H9 (cell line): ENCODE results near the gene GRB10. TPM values are rescaled to one million over a fixed set of nuclear protein-coding genes. Genes with fewer than 3 reads are reported as not detected.
A peak's percentile ranks its signal among the peaks of the same experiment; 100 is the strongest.

Experiments
- DNase-seq: peaks from one replicate; pipeline ENCODE4 v3.0.0-alpha.2; 2017
- H2AFZ ChIP-seq: one replicate; pipeline ENCODE4 v1.6.1; 2013; ENCODE audit warnings: mild to moderate bottlenecking, low read length, control low read depth, moderate library complexity
- H2AK5ac ChIP-seq: 2 replicates; pipeline ENCODE4 v1.6.1; 2013; ENCODE audit warnings: low read length, control low read depth, mixed read lengths; ENCODE audit not compliant: insufficient read length
- H2BK120ac ChIP-seq: one replicate; pipeline ENCODE4 v1.6.1; 2013; ENCODE audit warnings: low read depth, mild to moderate bottlenecking, low read length, control low read depth, inconsistent platforms; ENCODE audit not compliant: poor library complexity, severe bottlenecking
- H2BK12ac ChIP-seq: 2 replicates; pipeline ENCODE4 v1.6.1; 2013; ENCODE audit warnings: low read length, control low read depth, mixed read lengths, low read depth; ENCODE audit not compliant: insufficient read length
- H2BK15ac ChIP-seq: 2 replicates; pipeline ENCODE4 v1.6.1; 2013; ENCODE audit warnings: low read depth, low read length, control low read depth
- H2BK20ac ChIP-seq: one replicate; pipeline ENCODE4 v1.6.1; 2013; ENCODE audit warnings: low read depth, mild to moderate bottlenecking, low read length, control low read depth, inconsistent platforms; ENCODE audit not compliant: poor library complexity, severe bottlenecking
- H2BK5ac ChIP-seq: 2 replicates; pipeline ENCODE4 v1.6.1; 2013; ENCODE audit warnings: low read length, control low read depth, mixed read lengths; ENCODE audit not compliant: insufficient read length
- H3K14ac ChIP-seq: 2 replicates; pipeline ENCODE4 v1.6.1; 2013; ENCODE audit warnings: low read length, control low read depth; ENCODE audit not compliant: insufficient read depth
- H3K18ac ChIP-seq: 2 replicates; pipeline ENCODE4 v1.6.1; 2013; ENCODE audit warnings: low read depth, mild to moderate bottlenecking, mixed read lengths, low read length, control low read depth; ENCODE audit not compliant: insufficient read length
- H3K23ac ChIP-seq: 2 replicates; pipeline ENCODE4 v1.6.1; 2013; ENCODE audit warnings: low read length, control low read depth, mixed read lengths, low read depth; ENCODE audit not compliant: insufficient read length
- H3K23me2 ChIP-seq: 2 replicates; pipeline ENCODE4 v1.6.1; 2013; ENCODE audit warnings: low read depth, mild to moderate bottlenecking, mixed read lengths, low read length, control low read depth; ENCODE audit not compliant: insufficient read length, poor library complexity, severe bottlenecking
- H3K27ac ChIP-seq: 2 replicates; pipeline ENCODE4 v1.5.1; 2013; ENCODE audit warnings: low read length, control low read depth, mixed read lengths, low read depth; ENCODE audit not compliant: insufficient read length
- H3K27me3 ChIP-seq: 2 replicates; pipeline ENCODE4 v1.6.1; 2013; ENCODE audit warnings: low read length, control low read depth, inconsistent platforms; ENCODE audit not compliant: insufficient read depth
- H3K4ac ChIP-seq: 2 replicates; pipeline ENCODE4 v1.6.1; 2013; ENCODE audit warnings: low read depth, mild to moderate bottlenecking, control low read depth, inconsistent platforms, low read length, moderate library complexity
- H3K4me1 ChIP-seq: 2 replicates; pipeline ENCODE4 v1.6.1; 2013; ENCODE audit warnings: low read length, control low read depth, inconsistent platforms; ENCODE audit not compliant: insufficient read depth
- H3K4me2 ChIP-seq: 2 replicates; pipeline ENCODE4 v1.6.1; 2013; ENCODE audit warnings: low read length, control low read depth, mixed read lengths; ENCODE audit not compliant: insufficient read length, insufficient read depth
- H3K56ac ChIP-seq: 2 replicates; pipeline ENCODE4 v1.6.1; 2013; ENCODE audit warnings: low read depth, mild to moderate bottlenecking, mixed read lengths, low read length, control low read depth; ENCODE audit not compliant: insufficient read length
- H3K79me1 ChIP-seq: 2 replicates; pipeline ENCODE4 v1.6.1; 2013; ENCODE audit warnings: low read depth, mild to moderate bottlenecking, moderate library complexity, low read length, control low read depth, inconsistent platforms; ENCODE audit not compliant: insufficient read depth, poor library complexity, severe bottlenecking
- H3K79me2 ChIP-seq: 2 replicates; pipeline ENCODE4 v1.6.1; 2013; ENCODE audit warnings: low read length, control low read depth, inconsistent platforms; ENCODE audit not compliant: insufficient read depth
- H3K9ac ChIP-seq: 2 replicates; pipeline ENCODE4 v1.6.1; 2013; ENCODE audit warnings: low read length, control low read depth, mixed read lengths; ENCODE audit not compliant: insufficient read length; ENCODE audit errors: extremely low read depth
- H3K9me3 ChIP-seq: one replicate; pipeline ENCODE4 v1.6.1; 2013; ENCODE audit warnings: low read depth, low read length, inconsistent platforms; ENCODE audit not compliant: control insufficient read depth
- H3T11ph ChIP-seq: one replicate; pipeline ENCODE4 v1.6.1; 2013; ENCODE audit warnings: mild to moderate bottlenecking, low read length, control low read depth, inconsistent platforms
- H4K20me1 ChIP-seq: one replicate; pipeline ENCODE4 v1.6.1; 2013; ENCODE audit not compliant: control insufficient read depth, insufficient read length, insufficient read depth
- H4K5ac ChIP-seq: 2 replicates; pipeline ENCODE4 v1.6.1; 2013; ENCODE audit warnings: low read depth, mild to moderate bottlenecking, mixed read lengths, low read length, control low read depth; ENCODE audit not compliant: insufficient read length
- H4K8ac ChIP-seq: replicated peaks from 2 replicates; pipeline ENCODE4 v1.6.1; 2013; ENCODE audit warnings: low read length, control low read depth, mixed read lengths, low read depth; ENCODE audit not compliant: insufficient read length
- H4K91ac ChIP-seq: 2 replicates; pipeline ENCODE4 v1.6.1; 2013; ENCODE audit warnings: low read depth, mild to moderate bottlenecking, moderate library complexity, mixed read lengths, low read length, control low read depth; ENCODE audit not compliant: insufficient read length
- H3K27ac Mint-ChIP-seq, 3 experiments: 2 replicates in 2 of 3; 3 replicates in 1 of 3; pipeline ENCODE4 v1.8.0; 2020 to 2021; ENCODE audit warnings: mixed read lengths in 3 of 3, mild to moderate bottlenecking in 1 of 3, moderate library complexity in 1 of 3
- H3K27me3 Mint-ChIP-seq: 2 replicates; pipeline ENCODE4 v1.8.0; 2021; ENCODE audit warnings: low read depth, mild to moderate bottlenecking, moderate library complexity, mixed read lengths
- H3K36me3 Mint-ChIP-seq, 3 experiments: 2 replicates in 2 of 3; 3 replicates in 1 of 3; pipeline ENCODE4 v1.8.0; 2020 to 2021; ENCODE audit warnings: low read depth in 3 of 3, mixed read lengths in 3 of 3; ENCODE audit not compliant: insufficient read depth in 1 of 3
- H3K4me1 Mint-ChIP-seq, 2 experiments: 2 replicates each; pipeline ENCODE4 v1.8.0; 2020; ENCODE audit warnings: mixed read lengths in 2 of 2
- H3K4me3 Mint-ChIP-seq, 2 experiments: 2 replicates in 1 of 2; 3 replicates in 1 of 2; pipeline ENCODE4 v1.8.0; 2020 to 2021; ENCODE audit warnings: mild to moderate bottlenecking in 2 of 2, mixed read lengths in 2 of 2, moderate library complexity in 1 of 2
- H3K9me3 Mint-ChIP-seq, 2 experiments: 2 replicates in 1 of 2; 3 replicates in 1 of 2; pipeline ENCODE4 v1.8.0; 2020; ENCODE audit warnings: mild to moderate bottlenecking in 2 of 2, mixed read lengths in 2 of 2, moderate library complexity in 1 of 2
- CTCF ChIP-seq: fragments of 200-600 bp; sonication (generic); conservative IDR thresholded peaks from 3 replicates; pipeline ENCODE4 v1.8.0; 2021; ENCODE audit warnings: antibody characterized with exemption, mild to moderate bottlenecking
- WGBS: extraction: QIAGEN DNeasy Blood & Tissue Kit; methylation state at CpG from one replicate; pipeline ENCODE4 v1.1.7; 2013; ENCODE audit warnings: missing lambda C conversion rate, low lambda C conversion rate, mixed read lengths; ENCODE audit not compliant: insufficient read length; ENCODE audit errors: extremely low coverage; 5-methylcytosine and 5-hydroxymethylcytosine counted together
- total RNA-seq: library from RNA; stranded (reverse); gene quantifications from 2 replicates; pipeline ENCODE4 v1.2.1, GENCODE V29; 2021

GRB10 gene
- total RNA-seq, 1 experiment from 2014 or later, result 108 TPM

- Histone ChIP-seq H2BK20ac (no peak overlapping the region), H3K79me1 (no peaks in the 10 kb centered on the region), H2BK5ac (no peak overlapping the region), H4K20me1 (no peaks in the 10 kb centered on the region), H4K91ac (no peak overlapping the region), H3K23ac (no peak overlapping the region), H3K14ac (no peak overlapping the region), H3K56ac (no peak overlapping the region), H3K18ac (no peak overlapping the region), H3K4me2 (no peak overlapping the region), H3K9ac (no peak overlapping the region), H2AK5ac (no peak overlapping the region), H2BK120ac (no peak overlapping the region), H3T11ph (no peak overlapping the region), H2BK12ac (no peak overlapping the region), H3K27ac (no peak overlapping the region), H3K23me2 (no peaks in the 10 kb centered on the region), H4K5ac (no peak overlapping the region), H3K79me2 (no peaks in the 10 kb centered on the region), H3K9me3 (no peaks in the 10 kb centered on the region), H3K4ac (no peak overlapping the region), H3K4me1 (no peaks in the 10 kb centered on the region), H2BK15ac (no peak overlapping the region), H4K8ac (no peak overlapping the region), H2AFZ (no peak overlapping the region), H3K27me3 (no peaks in the 10 kb centered on the region)
- no peaks in the 10 kb centered on the region for H3K9me3 Mint-ChIP-seq
- H3K4me1 Mint-ChIP-seq, result peaks cover 3 to 4% of the 10 kb centered on the region in 2 experiments; a peak in 2 of 4 replicates
- no peak for TF ChIP-seq CTCF
- DNase-seq, result no peak
- peak overlapping the region in 1 of 3 experiments; percentile 59; a peak in 1 of 7 replicates for H3K27ac Mint-ChIP-seq
- peaks cover 31 to 50% (median 35%) of the 10 kb centered on the region in 3 experiments for H3K36me3 Mint-ChIP-seq
- WGBS, result no CpG with 5 or more reads among the region's 21 CpGs
- no peaks in the 10 kb centered on the region for H3K27me3 Mint-ChIP-seq
- no peak overlapping the region for H3K4me3 Mint-ChIP-seq
Observed at GRCh38 chr7:50591480-50592438, 190.9 kb downstream of the GRB10 start.
